Stimulated activated CD4-positive, alpha-beta T cell treated with anti-CD3 and anti-CD28 coated beads, Interleukin-2, amount 100 ng/mL, for 24 hours (primary cell): Measurements from ENCODE around the gene SCARB1.

Experiments
- DNase-seq, 2 donors: peaks; one replicate each; pipeline ENCODE4 v3.0.0-alpha.2; 2020

Gene SCARB1

DNA sequence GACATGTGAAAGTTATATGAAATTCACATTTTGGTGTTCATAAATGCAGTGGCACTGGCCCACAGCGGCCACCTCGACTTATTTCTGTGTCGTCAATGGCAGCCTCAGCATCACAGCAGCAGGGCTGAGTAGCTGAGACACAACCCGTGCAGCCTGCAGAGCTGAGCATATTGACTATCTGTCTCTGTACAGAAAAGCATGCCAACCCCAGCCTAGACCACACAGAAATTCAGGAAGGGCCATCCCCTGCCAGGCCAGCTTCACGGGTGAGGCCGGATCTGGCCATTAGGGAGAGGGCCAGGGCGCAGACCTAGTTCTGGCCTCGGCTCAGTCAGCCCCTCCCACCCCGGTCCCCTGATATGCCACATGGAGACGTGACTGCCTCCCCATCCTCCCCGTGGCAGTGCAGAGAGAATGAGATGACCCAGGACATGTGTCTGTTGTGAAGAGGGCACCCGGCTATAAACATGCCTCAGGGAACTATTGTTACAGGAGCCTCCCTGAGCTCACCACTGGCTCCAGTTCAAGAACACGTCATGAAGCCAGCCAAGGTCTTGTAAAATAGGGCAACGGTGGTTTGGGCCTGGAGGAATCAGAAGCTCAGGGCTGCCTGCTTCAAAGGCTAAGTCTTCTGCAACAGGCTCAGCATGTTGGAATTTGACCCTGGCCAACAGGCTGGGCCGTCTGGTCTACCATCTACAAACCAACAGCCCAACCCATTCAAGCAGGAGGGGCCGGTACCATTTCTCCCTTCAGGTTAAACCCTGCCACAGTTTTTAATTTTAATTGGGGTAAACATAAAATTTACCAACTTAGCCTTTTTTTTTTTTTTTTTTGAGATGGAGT lies 25.5 kb downstream of the SCARB1 start:
- no peak for DNase-seq

DNA sequence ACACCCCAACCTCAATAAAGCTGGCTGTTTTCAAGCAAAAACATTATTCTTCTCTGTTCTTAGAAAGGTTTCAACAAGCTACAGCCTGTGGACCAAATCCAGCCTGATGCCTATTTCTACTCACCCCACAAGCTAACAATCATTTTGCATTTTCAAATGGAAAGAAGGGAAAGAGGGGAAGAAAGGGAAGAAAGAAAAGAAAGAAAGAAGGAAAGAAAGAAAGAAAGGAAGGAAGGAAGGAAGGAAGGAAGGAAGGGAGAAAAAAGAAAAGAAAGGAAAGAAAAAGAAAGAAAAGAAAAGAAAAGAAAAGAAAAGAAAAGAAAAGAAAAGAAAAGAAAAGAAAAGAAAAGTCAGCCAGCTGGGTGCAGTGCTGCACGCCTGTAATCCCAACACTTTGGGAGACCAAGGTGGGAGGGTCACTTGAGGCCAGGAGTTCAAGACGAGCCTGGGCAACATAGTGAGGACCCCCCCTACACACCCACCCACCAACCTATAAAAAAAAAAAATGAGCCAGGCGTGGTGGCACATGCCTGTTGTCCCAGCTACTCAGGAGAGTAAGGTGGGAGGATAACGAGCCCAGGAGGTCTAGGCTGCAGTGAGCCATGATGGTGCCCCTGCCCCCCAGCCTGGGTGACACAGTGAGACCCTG lies 26.3 kb downstream of the SCARB1 start:
- no peak for DNase-seq

DNA sequence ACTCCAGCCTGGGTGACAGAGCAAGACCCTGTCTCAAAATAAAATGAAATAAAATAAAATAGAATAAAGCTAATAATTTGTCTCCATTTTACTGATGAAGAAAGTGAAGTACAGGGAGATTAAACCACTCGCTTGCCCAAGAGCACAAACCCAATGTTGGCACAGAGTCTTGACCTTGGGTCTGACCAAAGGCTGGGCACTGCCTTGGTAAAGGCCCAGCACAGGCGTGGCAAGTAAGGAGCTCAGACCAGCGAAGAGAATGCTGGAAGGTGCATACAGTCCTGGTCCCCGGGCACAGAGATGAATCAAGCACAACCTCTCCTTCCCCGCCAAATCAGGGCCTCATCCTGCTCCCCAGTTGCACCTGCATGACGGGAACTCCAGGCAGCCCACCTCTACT lies 26.9 kb downstream of the SCARB1 start:
- no peak for DNase-seq

DNA sequence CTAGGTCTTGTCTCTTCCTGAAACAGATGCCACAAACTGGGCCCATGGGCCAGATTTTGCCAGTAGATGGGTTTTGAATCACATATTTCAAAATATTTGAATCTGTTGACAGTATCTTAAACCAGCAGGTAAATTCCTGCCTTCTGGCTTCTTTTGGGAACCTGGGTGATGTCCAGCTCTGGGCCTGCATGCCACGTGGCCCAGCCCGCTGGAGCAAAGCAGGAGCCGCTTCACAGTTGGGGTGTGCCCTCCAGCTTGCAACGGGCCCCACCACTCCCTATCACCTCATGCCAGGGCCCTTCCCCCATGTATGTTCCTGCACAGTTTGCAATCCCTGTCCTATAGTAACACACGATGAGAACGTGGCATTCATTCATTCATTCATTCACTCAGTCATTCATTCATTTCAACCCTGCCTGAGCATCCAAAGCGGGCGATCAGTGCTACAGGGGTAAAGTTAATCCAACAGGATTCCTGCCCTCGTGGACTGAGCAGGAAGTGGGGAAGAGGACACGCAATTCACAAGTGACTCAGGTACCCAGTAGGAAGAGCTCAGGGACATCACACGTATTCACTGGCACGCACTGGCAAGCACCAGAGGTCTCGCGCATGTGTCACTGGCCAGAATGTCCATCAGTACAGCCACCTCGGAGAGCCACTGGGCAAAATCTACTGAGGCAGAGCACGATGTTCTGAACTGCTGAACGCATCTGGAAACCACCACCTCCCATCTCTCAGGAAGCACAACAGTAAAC lies 27.8 kb downstream of the SCARB1 start:
- no peak for DNase-seq

DNA sequence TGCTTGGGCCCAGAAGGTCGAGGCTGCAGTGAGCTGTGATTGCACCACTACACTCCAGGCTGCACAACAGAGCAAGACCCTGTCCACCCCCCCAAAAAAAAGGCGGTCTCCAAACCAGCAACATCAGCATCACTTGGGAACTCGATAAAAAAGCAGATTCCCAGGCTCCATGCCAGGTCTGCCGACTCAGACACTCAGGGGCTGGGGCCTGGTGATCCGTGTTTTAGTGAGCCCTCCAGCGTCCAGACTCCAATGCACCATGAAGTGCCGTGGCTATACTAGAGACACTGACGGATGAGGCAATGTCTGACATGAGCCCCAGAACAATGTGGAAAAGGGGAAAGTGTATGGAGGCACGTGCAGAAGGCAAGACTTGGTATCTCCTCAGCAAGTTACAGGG lies 28.8 kb downstream of the SCARB1 start:
- no peak for DNase-seq

DNA sequence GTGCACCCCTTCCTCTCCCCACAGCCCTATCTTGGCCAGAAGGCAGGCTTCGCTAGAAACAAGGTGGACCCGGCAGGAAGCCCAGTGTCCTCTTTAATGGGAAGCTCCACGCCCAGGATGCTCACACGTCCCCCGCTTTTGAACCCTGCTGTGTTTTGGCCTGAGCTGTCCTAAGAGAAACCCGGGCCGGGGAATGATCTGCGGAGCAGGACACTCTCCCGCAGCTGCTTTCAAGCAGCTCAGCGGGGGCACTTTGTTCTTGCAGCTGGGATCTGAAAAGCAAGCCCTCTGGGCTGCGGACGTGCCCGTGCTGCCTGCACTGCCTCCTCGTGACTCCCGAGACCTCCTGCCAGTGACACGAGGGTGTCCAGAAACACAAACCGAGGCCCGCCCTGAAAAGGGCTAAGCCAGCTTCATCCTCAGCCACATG lies 30.0 kb downstream of the SCARB1 start:
- DNase-seq = no peak

DNA sequence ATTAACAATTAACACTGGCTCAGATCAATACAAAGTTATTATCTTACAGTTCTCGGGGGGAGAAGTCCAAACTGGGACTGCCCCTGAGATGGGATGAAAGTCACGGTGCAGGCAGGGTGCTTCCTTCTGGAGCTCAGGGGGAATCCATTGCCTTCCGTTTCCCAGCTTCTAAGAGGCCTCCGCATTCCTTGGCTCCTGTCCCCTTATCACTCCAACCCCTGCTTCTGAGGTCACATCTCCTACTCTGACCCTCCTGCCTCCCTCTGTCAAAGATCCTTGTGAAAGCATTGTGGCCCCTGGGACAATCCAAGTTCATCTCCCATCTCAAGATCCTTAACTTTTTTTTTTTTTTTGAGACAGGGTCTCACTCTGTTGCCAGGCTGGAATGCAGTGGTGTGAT lies 30.8 kb downstream of the SCARB1 start:
- no peak for DNase-seq

DNA sequence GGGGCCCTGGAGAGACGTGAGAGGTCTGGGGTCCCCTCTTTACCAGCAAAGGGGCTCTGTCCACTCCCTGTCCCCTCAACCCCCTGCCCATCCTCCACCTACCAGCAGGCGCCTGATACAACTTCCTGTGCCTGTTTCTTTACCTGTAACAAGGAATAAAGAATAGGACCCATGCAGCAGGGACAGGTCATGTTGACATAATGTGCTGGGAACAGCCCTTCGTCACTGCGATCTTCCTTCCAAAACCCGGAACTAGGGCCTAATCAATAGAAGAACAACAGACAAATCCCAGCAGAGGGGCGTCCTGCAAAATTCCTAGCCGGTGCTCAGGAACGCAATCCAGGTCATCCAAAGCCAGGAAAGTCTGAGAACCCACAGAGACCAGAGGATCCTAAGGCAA lies 32.1 kb downstream of the SCARB1 start:
- no peak for DNase-seq

DNA sequence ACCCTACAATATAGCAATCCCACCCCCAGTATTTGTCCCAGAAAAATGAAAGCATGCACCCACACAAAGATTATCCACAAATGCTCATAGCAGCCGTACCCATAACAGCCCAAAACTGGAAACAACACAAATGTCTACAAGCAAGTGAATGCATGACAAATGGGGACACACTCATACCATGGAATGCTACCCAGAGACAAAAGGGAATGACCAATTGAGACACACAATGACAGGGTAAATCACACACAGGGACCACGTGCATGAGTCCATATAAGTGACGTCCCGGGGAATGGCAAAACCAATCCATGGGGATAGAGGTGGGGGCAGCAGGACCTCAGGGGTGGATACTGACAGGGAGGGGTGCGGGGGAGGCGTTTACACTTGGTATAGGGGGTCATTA lies 33.4 kb downstream of the SCARB1 start:
- no peak for DNase-seq

DNA sequence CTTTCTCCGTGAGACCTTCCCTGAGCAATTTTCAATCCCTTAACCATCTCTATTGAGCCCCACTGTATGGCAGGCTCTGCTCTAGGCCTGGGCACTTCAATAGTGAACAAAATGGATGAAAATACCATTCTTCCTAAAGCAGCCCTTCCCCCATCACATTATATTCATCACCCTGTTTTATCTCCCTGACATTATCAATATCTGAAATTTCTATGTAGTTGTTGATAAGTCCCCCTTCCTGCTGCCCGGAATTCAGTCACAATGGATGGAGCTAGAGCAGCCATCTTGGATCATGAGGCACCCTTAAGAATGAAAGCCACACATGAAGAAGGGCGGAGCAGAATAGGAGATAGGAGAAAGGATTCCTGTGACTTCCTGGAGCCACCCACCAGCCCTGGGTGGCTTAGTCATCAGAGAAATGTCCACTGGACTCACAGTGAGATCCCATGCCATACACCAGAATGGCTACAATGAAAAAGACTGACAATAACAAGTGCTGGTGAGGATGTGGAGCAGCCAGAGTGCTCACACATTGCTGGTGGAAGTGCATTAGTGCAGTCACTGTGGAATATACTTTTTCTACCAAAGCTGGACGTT lies 33.9 kb downstream of the SCARB1 start:
- no peak for DNase-seq

DNA sequence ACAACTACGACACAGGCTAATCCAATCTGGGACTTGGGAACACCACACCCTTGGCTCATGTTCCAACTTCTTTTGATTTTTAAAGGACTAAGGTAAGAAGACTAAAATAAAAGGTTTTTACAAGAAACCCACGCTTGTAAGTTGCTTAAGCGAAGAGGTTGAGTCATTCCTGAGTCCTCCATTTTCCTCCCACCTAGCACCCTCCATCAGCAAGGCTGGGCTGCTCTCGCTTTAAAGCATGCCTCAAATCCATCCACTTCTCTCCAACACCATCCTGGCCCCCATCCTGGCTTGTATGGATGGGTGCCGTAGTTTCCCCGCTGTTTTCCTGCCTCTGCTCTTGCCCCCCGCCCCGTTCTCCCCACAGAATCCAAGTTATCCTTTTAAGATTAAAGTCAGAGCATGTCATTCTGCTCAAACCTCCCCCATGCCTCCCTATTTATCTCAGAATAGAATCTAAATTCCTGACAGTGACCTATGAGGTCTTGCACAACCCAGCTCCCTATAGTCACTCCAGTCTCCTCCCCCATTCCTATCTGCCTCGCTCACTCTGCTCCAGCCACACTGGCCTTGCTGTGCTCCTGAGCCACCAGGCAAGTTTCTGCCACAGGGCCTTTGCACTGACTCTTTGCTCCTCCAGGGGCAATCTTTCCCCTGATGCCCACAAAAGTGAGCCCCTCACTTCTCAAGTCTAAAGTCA lies 34.5 kb downstream of the SCARB1 start:
- no peak for DNase-seq

DNA sequence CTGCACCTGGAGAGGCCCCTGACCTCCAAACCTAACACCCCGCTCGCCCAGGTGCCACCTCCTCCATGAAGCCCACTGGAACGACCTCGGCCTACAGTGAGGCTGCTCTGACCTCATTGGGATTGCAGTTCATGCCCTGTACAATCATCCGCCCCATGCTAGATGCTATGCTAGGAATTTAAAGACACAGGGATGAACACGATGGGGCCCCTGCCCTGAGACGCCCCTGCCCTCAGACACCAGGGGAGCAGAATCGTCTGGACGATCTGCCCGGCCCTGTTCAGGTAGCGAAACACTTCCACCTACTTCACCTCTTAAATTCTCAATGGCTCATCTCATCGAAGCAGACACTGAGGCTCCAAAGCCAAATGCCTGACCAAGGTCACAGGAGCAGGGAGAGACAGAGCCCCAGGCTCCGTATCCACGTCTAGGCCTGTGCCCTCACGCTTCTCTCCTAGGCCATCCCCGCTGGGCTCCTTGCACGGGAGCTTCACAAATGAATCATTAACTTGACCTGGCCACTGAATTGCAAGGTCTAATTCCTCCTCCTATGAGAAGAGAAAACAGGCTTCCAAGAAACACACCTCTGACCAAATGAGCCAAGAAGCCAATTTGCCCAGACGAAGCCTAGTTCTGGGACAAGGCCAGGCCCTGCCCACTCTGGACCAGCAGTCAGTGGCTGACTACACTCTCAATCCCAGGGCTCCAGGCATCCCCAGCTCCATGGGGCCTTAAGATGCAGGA lies 35.2 kb downstream of the SCARB1 start:
- DNase-seq = no peak

DNA sequence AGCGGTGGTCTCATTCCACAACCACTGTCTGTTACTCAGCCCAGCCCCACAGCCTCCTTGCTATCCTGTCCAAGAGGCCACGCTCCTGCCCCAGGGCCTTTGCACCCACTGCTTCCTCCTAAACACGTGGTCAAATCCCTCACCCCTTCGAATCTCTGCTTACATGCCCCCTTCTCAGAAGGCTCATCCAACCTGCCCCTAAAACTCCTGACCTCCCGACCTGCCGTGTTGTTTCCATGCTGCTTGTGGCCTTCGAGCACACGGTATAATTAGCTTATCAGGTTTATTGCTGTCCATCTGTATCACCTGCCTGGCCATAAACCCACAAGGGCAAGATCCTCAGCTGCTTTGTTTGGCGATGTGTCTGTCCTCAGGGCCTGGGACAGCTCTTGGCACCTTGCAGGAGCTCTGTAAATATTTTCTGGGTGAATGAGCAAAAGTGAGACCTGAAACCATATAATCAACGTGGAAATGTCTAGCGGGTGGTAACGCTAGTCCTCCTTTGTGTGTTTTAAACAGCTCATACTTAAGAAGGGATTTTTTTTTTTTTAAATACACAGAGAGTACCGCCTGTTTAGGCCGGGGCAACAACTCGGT lies 36.0 kb downstream of the SCARB1 start:
- DNase-seq = no peak

DNA sequence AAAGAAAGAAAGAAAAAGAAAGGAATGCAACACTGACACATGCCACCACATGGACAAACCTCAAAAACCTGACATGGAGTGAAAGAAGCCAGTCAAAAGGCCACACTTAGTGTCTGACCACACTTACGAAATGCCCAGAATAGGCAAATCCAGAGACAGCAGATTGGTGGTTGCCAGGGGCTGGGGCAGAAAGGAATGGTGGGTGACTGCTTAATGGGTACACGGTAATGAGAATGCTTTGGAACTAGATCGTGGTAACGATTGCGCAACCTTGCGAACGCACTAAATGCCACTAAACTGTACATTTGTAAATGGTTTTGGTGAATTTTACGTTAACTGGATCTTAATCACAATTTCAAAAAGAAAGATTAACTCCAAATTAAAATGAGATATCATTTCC lies 39.5 kb downstream of the SCARB1 start:
- DNase-seq = no peak

DNA sequence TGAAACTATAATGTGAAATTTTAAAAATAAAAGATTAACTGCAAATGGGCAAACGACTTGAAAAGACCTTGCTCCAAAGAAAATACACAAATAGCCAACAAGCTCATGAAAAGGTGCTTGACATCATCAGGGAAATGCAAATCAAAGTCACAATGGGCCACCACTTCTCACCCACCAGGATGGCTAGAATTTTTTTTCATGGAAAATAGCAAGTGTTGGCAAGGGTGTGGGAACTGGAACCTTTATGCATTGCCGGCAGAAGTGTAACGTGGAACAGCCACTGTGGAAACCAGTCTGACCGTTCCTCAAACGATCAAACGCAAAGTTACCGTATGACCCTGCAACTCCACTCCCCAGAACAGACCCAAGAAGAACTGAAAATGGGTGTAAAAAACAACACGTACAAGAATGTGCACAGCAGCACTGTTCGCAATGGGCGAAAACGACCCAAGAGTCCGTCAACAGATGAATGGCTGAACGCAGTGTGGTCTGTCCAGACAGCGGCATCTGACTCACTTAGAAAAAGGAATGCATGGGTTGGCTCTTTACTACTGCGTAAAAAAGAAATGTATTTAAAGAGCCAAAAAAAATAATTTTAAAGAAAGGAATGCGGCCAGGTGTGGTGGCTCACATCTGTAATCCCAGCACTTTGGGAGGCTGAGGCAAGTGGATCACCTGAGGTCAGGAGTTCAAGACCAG lies 40.2 kb downstream of the SCARB1 start:
- DNase-seq = no peak

DNA sequence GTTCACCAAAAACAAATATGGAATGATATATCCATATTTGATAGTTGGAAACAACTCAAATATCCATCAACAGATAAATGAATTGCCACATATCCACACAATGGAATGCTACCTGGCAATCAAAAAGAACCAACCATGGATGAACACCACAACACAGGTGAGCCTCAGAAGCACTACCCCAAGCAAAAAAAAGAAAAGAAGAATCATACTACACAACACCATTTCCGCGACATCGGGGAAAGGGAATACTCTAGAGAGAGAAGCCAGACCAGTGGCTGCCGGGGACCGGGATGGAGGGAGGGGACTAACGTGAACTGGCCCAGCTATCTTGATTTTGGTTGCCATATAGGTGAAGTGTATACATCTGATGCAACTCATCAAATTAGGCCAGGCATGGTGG lies 41.4 kb downstream of the SCARB1 start:
- DNase-seq = no peak

DNA sequence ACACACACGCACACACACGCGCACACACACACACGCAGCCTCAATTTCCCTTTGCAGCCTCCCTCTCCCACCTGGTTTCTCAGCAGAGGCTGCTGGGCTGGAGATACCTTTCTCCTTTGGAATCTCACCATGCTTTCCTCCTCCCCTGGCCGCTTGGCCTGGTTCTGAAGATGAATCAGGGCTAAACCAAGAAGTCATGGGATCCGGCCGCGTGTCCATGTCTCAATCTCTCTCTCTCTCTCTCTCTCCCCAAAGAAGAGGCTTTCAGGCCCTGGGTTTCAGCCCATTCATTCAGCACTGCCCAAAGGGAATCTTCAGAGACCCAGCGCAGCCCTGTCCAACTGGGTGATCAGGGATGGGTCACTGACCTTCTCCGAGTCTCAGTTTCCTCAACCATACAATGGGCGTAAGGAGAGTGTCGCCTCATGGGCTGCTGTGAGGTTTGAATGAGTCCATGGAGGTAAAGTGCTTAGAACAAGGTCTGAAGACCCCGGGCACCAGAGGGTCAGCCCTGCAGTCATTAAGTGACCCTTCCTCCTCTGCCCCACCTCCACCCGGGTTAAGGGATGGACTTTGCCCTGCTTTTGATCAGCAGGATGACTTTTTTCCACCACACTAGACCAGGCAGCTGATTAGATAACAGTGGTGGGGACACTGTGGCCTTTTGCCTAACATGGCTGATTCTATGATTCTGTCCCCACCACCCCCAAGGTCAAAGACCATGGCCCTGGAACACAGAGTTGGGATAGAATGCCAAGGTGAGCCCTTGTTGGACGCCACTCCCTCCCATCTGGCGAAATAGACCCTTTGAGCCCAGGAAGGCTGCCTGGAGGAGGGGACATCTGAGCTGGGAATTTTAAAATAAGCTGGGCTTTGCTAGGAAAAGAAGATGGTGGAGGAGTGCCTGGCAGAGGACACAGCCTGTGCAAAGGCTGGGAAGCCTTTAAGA lies 42.1 kb downstream of the SCARB1 start:
- no peak for DNase-seq

DNA sequence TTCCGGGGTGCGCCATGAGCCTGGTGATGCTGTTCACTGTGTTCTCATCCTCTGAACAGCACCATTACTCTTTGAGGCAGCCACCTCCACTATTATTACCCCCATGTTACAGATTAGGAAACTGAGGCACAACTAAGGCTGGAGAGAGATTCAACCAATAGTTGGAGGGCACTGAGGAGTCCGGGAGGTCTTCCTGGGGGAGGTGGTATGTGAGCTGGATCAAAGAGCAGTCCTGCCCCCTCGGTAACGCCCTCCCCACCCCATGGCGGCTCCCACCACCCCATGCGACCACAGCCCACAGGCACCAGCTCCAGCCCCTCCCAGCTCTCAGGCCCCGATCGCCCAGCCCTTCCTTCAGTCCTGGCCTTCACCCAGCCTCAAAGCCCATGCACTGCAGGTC lies 43.5 kb downstream of the SCARB1 start:
- DNase-seq = no peak

DNA sequence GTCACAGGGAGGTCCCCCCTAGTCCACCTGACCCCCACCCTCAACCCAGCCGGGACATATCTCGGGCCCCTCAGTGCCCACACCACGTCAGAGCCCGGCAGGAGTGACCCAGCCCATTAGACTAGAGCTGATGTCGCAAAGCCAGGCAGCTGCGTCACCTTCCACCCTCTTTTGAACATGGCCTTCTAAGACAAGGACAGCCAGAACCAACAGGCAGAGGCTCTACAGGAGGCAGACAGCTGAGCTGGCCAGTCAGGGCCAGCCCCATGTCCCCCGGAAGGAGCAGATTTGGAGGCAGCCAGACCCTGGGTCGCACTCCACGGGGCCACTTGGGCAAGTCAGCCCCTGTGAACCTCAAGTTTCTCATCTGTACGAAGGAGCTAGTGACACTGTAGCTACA lies 44.1 kb downstream of the SCARB1 start:
- DNase-seq = no peak

DNA sequence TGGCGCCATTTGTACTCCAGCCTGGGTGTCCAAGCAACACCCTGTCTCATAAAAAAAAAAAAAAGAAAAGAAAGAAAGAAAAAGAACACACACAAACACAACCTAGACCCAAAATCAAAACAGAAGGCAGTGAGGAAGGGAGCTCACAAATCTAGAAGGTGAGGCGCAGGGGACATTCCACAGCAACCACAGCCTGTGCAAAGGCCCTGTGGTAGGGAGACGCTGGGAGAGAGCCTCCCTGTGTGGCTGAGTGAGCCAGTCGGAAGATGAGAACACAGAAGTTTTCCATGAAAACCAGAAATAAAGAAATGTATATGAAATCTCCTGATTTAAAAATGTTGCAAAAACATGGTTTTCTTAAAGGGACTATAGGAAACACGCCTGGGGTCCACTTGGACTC lies 44.6 kb downstream of the SCARB1 start:
- DNase-seq = no peak
